Measurements from ENCODE around the gene FOSL2.

The FOSL2 gene

DNA sequence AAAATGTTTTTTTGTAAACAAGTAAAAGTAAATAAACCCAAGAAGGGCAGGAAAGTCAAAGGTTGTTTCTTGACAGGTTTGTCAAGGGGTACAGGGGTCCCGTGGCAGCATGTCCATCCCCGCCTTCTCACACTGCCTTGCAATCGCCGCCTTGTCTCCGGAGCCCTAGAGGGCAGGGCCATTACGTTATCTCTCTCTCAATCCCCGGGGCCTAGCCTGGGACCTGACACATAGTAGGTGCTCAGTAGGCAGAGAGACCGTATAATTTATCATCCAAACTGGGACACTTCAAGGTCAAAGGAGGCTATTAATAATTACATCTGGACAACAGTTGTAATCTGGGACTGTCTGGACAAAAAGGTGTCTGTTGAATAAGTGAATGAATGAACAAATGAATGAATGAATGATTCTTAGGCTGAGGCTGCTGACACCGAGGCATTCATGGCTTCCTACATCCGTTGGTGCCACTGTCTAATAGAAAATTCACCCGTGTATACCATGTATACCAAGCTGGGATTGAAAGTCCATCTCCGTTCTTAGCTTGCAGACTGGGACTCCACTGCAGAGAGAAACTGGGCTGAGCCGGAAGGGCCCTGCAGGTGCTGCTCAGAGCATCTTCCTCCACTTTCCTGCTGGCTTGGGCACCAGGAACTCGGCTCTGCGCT, 58.4 kb downstream of the FOSL2 start:
- no peak for DNase-seq (ENCODE audit: low spot score)

DNA sequence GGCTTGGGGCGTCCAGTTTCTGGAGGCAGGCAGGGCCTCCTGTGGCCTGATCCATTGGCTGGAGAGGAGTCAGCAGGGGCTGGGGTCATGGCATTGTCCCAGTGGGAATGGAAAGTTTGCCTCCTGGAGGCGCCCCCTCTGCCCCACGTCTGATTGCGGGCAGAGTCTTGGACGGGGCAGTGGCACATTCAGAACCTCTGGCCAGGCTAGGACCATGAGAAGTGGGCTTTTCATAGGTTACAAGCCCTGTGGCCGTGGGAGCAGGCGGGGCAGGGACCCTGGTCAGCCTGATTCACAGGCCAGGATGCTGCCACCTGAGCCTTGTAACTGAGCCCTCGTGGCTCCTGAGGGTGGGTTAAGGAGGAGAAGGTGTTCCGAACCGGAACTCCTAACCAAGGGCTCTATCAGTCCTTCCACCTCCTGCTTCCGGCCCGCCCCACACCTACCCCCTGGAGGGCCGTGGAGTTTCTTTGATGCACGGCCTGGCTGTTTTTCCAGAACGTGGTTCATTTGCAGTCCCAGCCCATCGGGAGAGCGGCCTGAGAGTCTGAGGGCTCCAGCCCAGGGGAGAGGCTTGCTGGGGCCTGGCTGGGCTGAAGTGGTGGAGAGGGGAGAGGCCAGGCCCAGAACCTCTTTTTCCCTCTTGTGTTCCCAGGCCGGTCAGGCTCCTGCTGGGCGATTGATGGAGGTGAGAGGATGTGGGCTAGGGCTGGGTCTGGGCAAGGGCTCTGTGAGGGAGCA, 59.3 kb downstream of the FOSL2 start:
- DNase-seq (ENCODE audit: low spot score) = no peak

DNA sequence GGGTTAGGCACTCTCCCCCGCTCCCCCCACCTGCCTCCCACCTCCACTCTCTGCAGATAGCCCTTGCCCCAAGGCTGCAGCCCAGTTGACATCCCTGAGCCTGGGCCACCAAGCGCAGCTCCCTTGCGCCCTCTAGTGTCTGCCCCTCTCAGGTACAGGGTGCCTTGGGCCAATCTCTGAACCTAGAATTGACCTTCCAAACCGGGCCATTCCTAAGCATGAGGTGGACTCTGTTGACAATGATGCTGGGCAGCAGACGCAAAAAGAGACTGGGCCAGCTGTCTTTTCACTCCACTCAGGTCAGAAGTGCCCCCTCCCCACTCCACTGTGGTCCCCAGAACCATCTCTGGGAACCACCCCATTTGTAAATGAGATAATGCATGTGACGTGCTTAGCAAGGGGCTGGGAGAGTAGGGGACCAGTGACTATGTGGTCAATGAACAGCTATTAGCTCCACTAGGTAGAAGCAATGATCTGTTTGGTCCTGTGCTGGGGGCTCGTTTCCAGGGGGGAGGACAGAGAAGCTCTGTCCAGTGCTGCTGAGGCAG, 60.0 kb downstream of the FOSL2 start:
- peak; percentile 88 for DNase-seq (ENCODE audit: low spot score)

DNA sequence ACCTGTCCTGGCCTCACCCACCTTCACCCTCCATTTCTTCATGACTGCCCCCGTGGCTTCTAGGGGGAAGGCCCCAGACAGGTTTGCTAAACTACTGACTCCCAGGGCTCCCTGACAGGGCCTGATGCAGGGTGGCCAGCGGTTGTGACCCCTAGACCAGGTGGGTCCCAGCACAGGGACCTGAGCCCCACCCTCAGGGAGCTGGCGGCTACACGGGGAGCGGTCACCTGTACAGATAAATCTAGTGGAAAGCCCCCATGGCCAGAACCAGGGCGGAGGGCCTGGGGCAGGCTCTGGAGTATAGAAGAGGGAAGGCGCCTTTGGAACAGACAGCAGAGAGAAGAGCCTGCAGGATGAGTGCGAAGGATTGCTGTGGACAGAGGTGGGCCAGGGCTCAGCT, 60.7 kb downstream of the FOSL2 start:
- no peak for DNase-seq (ENCODE audit: low spot score)

DNA sequence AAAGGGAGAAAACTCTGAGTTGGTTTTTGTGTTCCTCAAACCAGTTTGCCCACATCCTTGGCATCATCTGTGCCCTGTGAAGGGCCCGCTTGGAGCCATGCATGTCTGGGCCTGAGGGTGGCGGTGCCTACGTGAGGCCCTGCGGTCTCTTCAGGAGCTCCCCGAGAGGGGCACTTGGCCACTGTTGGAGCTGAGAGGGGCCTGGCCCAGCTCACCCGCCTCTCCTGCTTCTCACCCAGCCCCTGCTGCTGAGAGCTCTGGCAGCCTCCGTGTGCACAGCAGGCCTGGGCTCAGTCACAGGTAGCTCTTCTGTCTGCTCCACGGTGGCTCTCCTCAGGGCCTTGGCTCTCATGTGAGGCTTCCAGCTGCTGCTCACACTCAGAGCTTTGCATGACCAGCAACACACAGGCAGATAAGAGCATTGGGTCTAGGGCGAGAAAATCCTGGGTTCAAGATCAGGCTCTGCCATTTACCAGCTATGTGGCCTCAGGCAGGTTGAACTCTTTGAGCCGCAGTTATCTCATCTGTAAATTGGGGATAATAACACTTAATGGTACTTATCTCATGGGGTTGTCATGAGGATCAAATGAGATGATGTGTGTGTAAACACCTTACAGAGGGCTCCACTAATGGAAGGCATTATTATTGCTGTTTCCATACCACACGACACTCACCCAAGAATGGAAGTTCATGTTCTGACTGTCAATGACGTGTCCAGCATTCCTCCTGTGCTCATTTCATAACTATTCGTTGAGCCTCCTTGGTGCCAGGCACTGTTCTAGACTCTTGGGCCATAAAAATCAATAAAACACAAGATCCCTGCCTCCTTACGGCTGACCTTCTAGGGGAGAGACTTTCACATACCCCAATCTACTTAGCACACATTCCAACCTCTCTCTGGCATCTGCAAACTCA, 61.6 kb downstream of the FOSL2 start:
- DNase-seq (ENCODE audit: low spot score) = no peak

DNA sequence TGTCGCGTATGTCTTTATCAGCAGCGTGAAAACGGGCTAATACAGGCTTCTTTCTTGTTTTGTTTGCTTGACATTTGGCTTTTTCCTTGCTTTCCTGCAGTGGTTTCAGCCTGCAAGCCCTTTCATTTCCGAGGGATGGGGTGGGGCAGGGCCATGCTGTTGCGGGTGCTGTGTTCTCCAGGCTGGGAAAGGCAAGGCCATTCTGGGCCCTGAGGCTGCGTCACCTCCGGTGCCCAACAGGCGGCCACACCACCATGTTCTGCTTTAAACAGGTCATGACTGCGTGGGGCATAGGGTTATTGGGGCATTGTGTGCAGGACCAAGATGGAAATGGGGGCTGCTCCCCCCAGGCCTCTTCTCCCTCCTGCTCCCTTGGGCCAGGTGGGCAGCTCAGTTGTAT, 64.6 kb downstream of the FOSL2 start:
- DNase-seq (ENCODE audit: low spot score) = peak; percentile 53

DNA sequence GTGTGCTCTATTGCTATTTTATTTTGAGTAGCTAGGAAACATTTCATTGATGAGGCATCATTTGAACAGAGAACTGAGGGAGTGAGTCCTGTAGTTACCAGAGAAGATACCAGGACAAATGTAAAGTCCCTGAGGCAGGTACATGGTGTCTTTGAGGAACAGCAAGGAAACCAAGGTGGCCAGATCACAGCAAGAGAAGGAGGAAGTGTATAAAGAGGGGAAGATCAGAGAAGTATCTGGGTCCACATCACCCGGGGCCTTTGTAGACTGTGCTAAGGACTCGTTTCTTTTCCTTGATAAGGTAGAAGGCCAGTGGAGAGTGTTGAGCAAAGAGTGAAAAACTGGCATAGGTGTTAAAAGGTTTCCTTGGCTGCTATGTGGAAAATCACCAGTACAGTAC, 68.4 kb downstream of the FOSL2 start:
- no peak for DNase-seq (ENCODE audit: low spot score)

DNA sequence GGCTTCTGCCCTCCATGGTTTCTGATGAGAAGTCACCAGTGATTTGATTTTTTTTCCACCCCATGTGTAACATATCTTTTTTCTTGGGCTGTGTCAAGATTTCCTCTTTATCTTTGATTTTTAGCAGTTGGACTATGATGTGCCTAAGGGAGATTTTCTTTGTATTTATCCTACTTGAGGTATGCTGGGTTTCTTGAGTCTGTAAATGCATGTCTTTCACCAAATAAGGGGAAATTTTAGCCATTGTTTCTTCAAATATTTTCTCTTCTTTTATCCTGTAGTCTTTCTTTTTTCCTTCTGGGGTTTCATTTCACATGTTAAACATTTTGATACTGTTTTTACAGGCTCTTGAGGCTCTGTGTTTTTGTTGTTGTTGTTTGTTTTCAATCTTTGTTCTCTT, 69.5 kb downstream of the FOSL2 start:
- DNase-seq (ENCODE audit: low spot score) = no peak

DNA sequence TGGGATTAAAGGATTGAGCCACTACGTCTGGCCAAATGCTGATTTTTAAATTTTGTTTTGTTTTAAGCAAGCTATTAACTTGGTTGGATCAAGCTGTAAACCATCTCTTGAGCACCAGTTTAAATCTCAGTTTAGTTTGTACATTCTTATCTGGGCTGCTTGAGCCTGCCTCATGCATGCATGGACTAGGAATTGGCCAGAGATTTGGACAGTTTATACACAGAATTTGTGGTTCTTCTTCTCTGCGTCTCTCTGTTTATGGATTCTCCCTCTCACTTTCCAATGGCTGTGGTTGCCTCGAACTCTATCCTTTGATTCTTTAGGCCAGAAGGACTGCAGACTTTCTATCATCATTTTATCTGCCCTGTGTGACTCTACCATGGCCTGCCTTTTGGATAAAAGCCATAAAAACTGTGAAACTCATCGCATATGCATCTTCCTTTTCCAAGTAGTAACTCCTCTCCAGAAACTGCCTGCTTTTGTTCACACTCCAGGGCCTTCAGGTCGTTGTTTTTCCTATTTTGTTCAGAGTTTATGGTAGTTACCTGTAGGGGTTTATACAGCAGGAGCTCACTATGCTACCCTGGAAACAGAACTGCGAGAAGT, 70.7 kb downstream of the FOSL2 start:
- no peak for DNase-seq (ENCODE audit: low spot score)

DNA sequence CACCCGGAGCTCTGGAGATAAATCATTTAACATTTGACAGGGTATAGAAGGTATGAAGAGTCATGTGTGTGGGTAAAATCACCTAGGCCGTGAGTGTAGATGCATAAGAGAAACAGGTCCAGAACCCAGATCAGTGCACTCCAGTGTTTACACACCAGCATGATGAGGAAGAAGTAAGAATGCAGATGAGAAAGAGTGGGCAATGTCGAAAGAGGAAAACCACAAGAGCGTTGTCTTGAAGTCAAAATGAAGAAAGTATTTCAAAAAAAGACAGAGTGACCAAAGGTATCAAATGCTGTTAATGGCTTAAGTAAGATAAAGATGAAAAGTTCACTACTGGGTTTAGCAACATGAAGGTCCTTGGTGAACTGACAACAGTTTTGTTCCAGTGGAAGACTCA, 71.2 kb downstream of the FOSL2 start:
- no peak for DNase-seq (ENCODE audit: low spot score)

DNA sequence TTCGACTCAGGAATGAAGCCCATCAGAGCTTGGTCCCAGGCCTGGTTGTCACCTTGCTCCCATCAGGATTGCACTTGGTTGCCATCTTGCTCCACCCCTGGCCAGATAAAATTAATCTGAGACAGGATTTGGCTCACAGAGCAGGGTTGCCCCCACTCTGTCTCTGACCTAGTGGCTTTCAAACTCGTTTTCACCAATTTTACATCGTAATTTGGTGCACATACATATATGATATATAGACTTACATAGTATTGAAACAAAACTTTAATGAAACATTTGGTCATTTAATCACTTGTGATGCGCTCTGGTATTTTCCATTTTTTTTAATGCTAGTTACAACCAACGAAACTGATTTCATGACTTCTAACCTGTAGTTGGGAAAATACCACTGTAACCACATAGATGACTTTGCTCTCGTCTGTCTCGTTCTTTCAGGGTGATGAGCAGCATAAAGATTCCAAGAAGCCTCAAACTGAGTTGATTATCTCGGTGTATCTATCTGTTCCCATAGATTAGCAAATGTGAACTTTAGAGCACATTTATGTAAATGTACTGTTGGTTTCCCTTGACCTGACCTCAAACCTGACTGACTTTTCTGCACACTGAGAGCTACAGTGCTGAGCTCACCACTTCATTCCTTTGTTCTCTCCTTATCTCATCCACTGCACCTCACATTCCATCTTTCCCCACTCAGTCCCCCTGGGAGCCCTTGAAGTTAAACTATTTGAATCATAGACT, 72.7 kb downstream of the FOSL2 start:
- DNase-seq (ENCODE audit: low spot score) = no peak
